ENCODE results near the gene MYO1E. TPM values are rescaled to one million over a fixed set of nuclear protein-coding genes. Genes with fewer than 3 reads are reported as not detected.

The MYO1E gene
- total and polyA plus RNA-seq, 2 of the 8 experiments (the other 6 are each of a cell fraction or from before 2014, with no cell fraction given), result 19.6 to 142 TPM

GRCh38 chr15:59362331-59362730, 10.3 kb downstream of the MYO1E start:
- no peak overlapping the region for H4K5ac ChIP-seq (ENCODE audit: insufficient read length, low read depth, low read length)
- CTCF ChIA-PET (ENCODE audit: partially characterized antibody), result no interaction called here
- H2BK5ac ChIP-seq (ENCODE audit: low read depth, low read length), result no peak overlapping the region
- no peak overlapping the region for H3K9ac ChIP-seq (replicated peaks in 1 of 4; ENCODE audit: extremely low read depth in 1 of 4, low read depth in 3 of 4, low read length in 3 of 4)
- no peak overlapping the region for H3K4me2 ChIP-seq (ENCODE audit: insufficient read depth in 1 of 2, low read depth in 2 of 2, low read length in 2 of 2)
- peaks cover 7 to 90% of the 10 kb centered on the region in 2 experiments for H3K79me2 ChIP-seq (ENCODE audit: control insufficient read depth in 1 of 2, insufficient read depth in 2 of 2, low read length in 2 of 2)
- no peak overlapping the region for H3K4me3 ChIP-seq (ENCODE audit: extremely low read depth in 1 of 4, insufficient read depth in 2 of 4, low read depth in 3 of 4, low read length in 4 of 4)
- H2BK20ac ChIP-seq (ENCODE audit: low read length), result no peak overlapping the region
- no peak overlapping the region for H2AK5ac ChIP-seq (ENCODE audit: low read depth, low read length)
- no peak overlapping the region for H4K8ac ChIP-seq (ENCODE audit: extremely low read depth, insufficient read depth, low read length)
- peaks cover 2 to 3% of the 10 kb centered on the region in 2 experiments for H4K20me1 ChIP-seq (replicated peaks in 1 of 2; ENCODE audit: control insufficient read depth in 1 of 2, insufficient read depth in 2 of 2, low read length in 2 of 2)
- H3K4ac ChIP-seq (replicated peaks; ENCODE audit: insufficient read length, low read depth, low read length), result no peak overlapping the region
- H3K27me3 ChIP-seq (replicated peaks in 1 of 4; ENCODE audit: control insufficient read depth in 3 of 4, extremely low read depth in 1 of 4, insufficient read depth in 3 of 4, low read length in 3 of 4), result no peaks in the 10 kb centered on the region
- 97% methylated on average over 2 of the region's 2 CpGs; no CpG with 5 or more reads in 1 of the 2 experiments for WGBS, 2 experiments (ENCODE audit: extremely low coverage in 1 of 2, insufficient coverage in 1 of 2, insufficient read length in 1 of 2, insufficient replicate concordance in 2 of 2, low coverage in 1 of 2, low lambda C conversion rate in 2 of 2, missing lambda C conversion rate in 1 of 2)
- H2BK12ac ChIP-seq (ENCODE audit: low read depth, low read length), result no peak overlapping the region
- H2BK15ac ChIP-seq (ENCODE audit: low read length), result no peak overlapping the region
- no peaks in the 10 kb centered on the region for H3K23me2 ChIP-seq (ENCODE audit: low read depth, low read length)
- H3K9me3 ChIP-seq (ENCODE audit: insufficient read depth in 2 of 2, low read depth in 1 of 2, low read length in 1 of 2), result no peaks in the 10 kb centered on the region
- no peak overlapping the region for H3K56ac ChIP-seq (replicated peaks; ENCODE audit: insufficient read length, low read depth, low read length)
- peaks cover 5% of the 10 kb centered on the region; the same call in 1 of the 2 replicates for H3K79me1 ChIP-seq (ENCODE audit: low read depth, low read length)
- H4K91ac ChIP-seq (replicated peaks; ENCODE audit: insufficient read length, low read length), result no peak overlapping the region
- FAIRE-seq (no peak), DNase-seq (ENCODE audit: low read depth in 1 of 2, low spot score in 2 of 2) (no peak)
- H3K36me3 ChIP-seq (ENCODE audit: control insufficient read depth in 2 of 4, insufficient read depth in 4 of 4, low read length in 3 of 4), result 0 out of 8 replicates have a peak, but pooled peaks cover 0 to 3% (median 0%) of the 10 kb centered on the region in 4 experiments
- POLR2A ChIA-PET (ENCODE audit: partially characterized antibody), result interaction anchor here (11.4 to 12.8 kb wide), 2 partner anchors 4 to 5 kb away, joined by 151 read pairs; partner anchors contain the start of gene MYO1E
- peaks cover 0 to 3% (median 0%) of the 10 kb centered on the region in 4 experiments; a peak in 2 of 7 replicates for H3K4me1 ChIP-seq (replicated peaks in 1 of 4; ENCODE audit: control insufficient read depth in 3 of 4, insufficient read depth in 4 of 4, low read length in 3 of 4)
- H2BK120ac ChIP-seq (replicated peaks; ENCODE audit: low read depth, low read length), result no peak overlapping the region
- H3K27ac ChIP-seq (ENCODE audit: low read depth, low read length), result no peak overlapping the region
- no peak overlapping the region for H2AFZ ChIP-seq (ENCODE audit: low read length)
- no peak overlapping the region for H3K23ac ChIP-seq (ENCODE audit: insufficient read length)
- no peak overlapping the region for H3K14ac ChIP-seq (ENCODE audit: insufficient read length)
- no peak overlapping the region for H3K18ac ChIP-seq (ENCODE audit: extremely low read depth, low read length)
- no peak for TF ChIP-seq ATF3 (IDR thresholded peaks at IDR 0.05; ENCODE audit: insufficient read depth, low read depth, low read length)
